PC-3 (cell line): ENCODE measurements around the gene PAF1.

Source experiments
- CTCF ChIP-seq: fragments of 300-600 bp; sonication (generic); conservative IDR thresholded peaks from 2 replicates; pipeline ENCODE4 v1.5.1; 2017; ENCODE audit warnings: antibody characterized with exemption, low read depth, mild to moderate bottlenecking, low read length
- EZH2 ChIP-seq: fragments of 300-600 bp; sonication (generic); IDR thresholded peaks from one replicate; pipeline ENCODE4 v1.6.1; 2017; ENCODE audit warnings: antibody characterized with exemption, mild to moderate bottlenecking, low read length; ENCODE audit not compliant: unreplicated experiment
- EZH2phosphoT487 ChIP-seq: fragments of 300-600 bp; sonication (generic); IDR thresholded peaks from 2 replicates; pipeline ENCODE4 v1.6.1; 2018; ENCODE audit warnings: mild to moderate bottlenecking, antibody characterized with exemption, low read length, borderline replicate concordance

GRCh38 chr19:39420769-39421168 is 29.9 kb upstream of the PAF1 start:
- no peak for TF ChIP-seq CTCF
- TF ChIP-seq EZH2 = no peak
- TF ChIP-seq EZH2phosphoT487 = no peak
